NCI-H460 (cell line): ENCODE measurements around the gene FABP7. TPM values are rescaled to one million over a fixed set of nuclear protein-coding genes. Genes with fewer than 3 reads are reported as not detected.

Source experiments
- DNase-seq: peaks from one replicate; pipeline ENCODE4 v3.0.0-alpha.2; 2016; ENCODE audit warnings: low read depth; ENCODE audit errors: extremely low read depth
- small RNA-seq, 2 experiments: library from RNA; depleted of rRNA; stranded (forward); fragments of <200 nt; gene quantifications; one replicate each; pipeline ENCODE3, GENCODE V24; 2014
- total RNA-seq: library from RNA; depleted of rRNA; stranded (reverse); fragments of >200 nt; shearing (Covaris generic); gene quantifications from 2 replicates; pipeline ENCODE4 v1.2.3, GENCODE V29; 2014; rRNA removed

Gene FABP7
- total RNA-seq, 1 experiment from 2014 or later: not detected

GRCh38 chr6:122831511-122831910 lies 52.0 kb downstream of the FABP7 start:
- DNase-seq: no peak

DNA sequence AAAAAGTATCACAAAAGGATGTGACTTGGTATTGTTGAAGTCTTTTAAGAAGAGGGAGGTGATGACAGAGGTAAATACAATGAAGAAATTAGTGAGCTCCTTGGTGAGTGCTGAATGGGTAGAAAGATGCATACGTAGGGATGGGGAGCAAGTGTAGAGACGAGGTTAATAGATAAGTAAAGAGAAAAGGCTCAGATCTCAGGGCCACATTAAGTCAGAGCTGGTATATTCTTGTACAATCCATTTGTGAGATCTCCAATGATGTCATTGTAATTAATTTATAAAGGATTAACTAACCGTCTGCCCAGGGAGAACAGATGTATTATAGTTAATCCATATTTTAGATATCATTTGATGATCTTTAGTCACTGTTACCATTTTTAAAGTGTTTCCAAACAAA lies 52.9 kb downstream of the FABP7 start:
- no peak for DNase-seq

- no peak for DNase-seq
These were observed 53.5 kb downstream of the FABP7 start for GRCh38 chr6:122833021-122833491.

Small RNAs within 50 kb of the gene (small RNA-seq; reads per million reads assigned to genes)
- gene RN7SL564P: 0 reads per million in 2 experiments

Other genes with a start within 250 kb of the FABP7 start
- not detected in 2 replicates for gene PKIB, start 169.3 kb upstream of the FABP7 start, total RNA-seq
- 2.0 and 2.3 TPM in 2 replicates for gene SMPDL3A, start 9.5 kb downstream of the FABP7 start, total RNA-seq
- not detected in 2 replicates for gene CLVS2, start 216.5 kb downstream of the FABP7 start, total RNA-seq